Dedifferentiated amniotic fluid mesenchymal stem cell (primary cell): ENCODE results near the gene TRPM3.

Source experiments
- DNase-seq: peaks from one replicate; pipeline ENCODE4 v3.0.0-alpha.2; 2016; ENCODE audit errors: extremely low spot score

TRPM3 gene

DNA sequence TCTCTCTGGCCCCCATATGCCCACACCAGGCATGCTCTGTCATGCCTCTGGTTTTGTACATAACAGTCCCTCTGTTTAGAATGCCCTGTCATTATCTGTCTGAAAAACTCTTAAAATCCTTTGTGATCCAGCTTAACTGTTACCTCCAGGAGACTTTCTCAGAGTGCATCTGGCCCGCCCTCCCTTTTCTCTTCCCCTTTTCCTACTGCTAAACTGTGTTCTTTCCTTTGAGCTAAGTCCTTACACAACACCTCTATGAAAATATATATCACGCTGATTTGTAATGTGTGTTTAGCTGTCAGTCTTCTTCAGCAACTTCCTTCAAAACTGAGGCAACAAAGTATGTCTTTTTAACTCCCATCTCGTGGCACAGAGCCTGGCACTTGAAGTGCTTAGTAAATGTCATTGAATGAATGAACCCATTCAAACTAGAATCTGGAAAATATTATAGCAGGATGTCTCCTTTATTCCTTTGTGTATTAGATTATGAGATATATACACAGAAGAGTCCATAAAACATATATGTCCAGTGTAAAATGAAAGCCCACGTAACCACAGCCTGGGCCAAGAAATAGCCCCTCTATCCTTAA is 540.7 kb downstream of the TRPM3 start:
- no peak for DNase-seq

DNA sequence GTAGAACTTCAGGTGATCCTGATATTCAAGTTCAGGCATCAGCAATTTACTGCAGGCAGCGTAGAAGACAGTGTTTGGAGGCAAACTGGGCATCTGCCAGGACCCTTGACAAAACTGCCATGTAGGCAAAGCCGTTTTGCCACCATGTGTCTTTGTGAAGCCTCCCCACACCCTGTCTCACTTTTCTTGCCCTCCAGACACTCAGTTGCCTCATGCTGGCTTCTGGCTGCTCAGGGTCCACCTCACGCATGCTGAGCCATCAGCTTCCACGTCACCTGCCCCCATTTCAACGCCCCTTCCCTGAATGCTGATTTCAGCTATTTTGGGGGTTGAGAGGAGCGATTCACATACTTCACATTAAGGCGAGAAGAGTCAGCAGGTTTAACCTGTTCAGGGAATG is 541.7 kb downstream of the TRPM3 start:
- DNase-seq: no peak

DNA sequence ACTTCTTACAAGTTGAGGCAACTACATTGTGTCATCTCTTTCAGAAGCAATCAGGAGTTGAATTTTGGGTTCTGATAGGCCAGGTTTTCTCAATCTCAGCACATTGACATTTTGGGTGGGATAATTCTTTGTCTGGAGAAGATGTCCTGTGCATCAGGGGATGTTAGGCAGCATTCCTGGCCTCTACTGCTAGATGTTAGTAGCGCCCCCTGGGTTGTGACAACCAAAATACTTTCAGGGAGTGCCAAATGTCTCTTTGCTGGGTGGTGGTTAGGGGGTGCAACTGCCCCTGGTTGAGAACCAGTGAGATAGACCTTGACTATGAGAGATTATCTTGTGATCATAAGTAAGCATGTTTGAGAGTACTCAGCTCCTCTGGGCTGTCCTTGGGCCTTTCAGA is 542.7 kb downstream of the TRPM3 start:
- DNase-seq: no peak

DNA sequence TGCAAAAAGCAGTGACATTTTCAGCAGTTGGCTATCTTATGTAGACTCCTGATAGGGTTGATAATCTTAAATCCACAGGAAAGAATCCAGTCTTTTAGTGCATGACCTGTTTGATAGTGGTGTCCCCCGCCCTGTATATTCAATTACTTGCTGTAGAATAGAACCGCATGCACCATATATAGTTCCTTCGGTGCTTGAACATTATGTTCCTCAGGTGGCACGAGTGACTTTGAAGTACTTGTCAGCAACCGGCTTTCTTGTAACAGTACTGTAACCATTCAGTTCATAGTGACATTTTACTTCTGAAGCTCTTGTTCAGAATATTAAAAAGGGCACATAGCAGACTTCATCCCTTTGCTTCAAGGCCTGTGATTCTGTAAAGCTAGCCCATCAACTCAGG is 543.8 kb downstream of the TRPM3 start:
- no peak for DNase-seq

- DNase-seq: no peak
Observed at GRCh38 chr9:70576116-70576515, 545.3 kb downstream of the TRPM3 start.

DNA sequence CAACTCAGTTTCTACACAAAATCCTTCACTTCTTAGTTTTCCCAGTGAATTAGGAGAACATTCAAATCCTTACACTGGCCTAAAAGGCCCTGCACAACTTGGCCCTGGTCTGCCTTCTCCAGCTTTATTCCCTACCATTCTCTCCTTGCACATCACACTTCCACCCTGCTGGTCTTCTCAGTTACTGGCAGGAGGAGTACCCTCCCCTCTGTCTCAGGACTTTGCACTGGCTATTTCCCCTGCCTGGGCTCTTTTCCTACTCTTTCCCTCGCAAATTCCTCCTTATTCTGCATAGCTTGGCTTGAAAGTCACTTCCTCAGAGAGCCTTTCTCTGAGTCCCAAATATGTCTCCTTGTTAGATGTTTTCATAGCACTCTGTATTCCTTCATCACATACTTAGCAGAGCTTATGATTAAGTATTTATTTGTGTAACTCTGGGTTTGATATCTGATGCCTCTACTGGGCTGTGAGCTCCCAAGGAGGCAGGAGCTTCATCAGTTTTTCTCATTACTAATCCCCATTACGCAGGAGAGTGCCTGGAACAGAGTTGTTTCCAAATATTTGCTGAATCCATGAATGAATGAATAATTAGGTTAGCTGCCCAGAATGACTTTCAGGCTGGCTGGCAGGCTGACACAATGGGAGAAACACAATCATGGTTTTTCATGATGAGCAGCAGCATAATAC is 547.1 kb downstream of the TRPM3 start:
- no peak for DNase-seq

DNA sequence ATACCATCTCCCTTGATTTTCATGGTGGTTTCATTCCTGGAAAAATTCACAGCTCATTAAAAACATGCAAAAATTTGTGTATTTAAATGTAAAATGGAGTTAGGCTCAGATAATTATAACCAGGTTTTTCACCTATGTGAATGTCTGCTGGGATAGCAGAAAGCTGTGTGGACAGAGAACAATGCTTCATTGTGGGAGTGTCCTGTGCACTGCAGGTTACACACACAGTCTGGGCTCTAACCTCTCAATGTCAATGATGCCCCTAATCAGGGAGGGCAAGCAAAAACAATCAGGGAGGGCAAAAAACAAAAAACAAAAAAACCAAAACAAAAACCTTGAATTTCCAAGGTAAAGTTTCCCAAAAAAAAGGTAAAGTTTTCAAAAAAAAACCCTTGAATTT is 548.1 kb downstream of the TRPM3 start:
- no peak for DNase-seq

GRCh38 chr9:70571258-70571657 is 550.2 kb downstream of the TRPM3 start:
- no peak for DNase-seq

- DNase-seq: no peak
Observed at GRCh38 chr9:70569791-70570190, 551.6 kb downstream of the TRPM3 start.

- DNase-seq: no peak
Observed at GRCh38 chr9:70569070-70569772, 552.2 kb downstream of the TRPM3 start.

DNA sequence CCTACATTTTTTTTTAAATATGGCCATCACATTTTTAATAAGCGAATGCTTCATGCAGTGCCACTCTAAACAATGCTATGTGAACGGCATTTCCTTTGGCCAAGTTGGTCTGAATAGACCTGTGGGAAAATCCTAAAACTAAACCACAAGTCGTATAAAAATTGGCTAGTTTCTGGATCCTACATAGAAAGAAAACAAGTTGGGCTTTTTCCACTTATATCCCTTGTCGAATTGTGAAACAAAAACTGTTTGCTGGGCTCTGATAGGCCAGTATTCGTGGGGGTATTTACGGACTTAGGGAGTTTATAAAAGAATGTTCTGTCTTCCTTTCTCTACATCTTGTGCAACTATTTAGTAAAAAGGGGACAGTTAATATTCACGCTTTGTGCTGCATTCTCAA is 553.9 kb downstream of the TRPM3 start:
- DNase-seq: no peak

- DNase-seq: no peak
Observed at GRCh38 chr9:70566751-70567150, 554.7 kb downstream of the TRPM3 start.

GRCh38 chr9:70566066-70566465 is 555.4 kb downstream of the TRPM3 start:
- DNase-seq: no peak

- no peak for DNase-seq
Observed at GRCh38 chr9:70564468-70565335, 556.7 kb downstream of the TRPM3 start.

DNA sequence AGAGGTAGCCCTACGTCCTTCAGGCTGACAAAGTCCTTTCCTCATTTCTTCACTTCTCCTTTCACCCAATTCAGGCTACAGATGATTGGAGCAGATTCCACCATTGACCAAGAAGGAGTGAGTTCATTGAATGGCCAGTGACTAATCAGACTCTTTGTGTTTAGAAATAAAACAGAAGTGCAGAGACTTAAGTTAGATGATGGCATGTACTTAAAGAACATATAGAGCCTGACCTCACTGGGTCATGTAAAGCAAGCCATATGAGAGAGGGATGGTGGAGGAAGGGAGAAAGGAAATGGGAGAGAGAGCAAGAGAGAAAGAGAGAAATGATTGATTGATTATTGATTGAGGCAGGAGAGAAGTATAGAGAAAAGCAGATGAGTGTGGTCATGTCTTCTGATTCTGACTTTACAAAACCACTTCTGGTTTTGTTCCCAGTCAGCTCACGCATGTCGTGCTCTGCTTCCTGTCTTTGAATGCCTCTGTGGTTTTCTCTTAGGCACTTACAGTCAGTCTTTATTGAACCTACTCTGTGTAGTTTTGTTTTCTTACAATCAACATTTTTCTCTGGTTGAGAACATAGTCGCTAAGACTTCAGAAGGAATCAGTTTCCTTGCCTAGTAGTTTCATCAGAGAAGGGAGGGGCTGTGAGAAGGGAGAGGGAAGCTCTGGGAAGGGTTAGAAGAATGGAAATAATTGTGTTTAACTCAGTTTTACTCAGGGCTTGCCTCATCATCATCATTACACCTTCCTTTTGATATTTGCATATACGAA is 557.8 kb downstream of the TRPM3 start:
- DNase-seq: peak; percentile 95

- no peak for DNase-seq
Observed at GRCh38 chr9:70563010-70563409, 558.4 kb downstream of the TRPM3 start.

DNA sequence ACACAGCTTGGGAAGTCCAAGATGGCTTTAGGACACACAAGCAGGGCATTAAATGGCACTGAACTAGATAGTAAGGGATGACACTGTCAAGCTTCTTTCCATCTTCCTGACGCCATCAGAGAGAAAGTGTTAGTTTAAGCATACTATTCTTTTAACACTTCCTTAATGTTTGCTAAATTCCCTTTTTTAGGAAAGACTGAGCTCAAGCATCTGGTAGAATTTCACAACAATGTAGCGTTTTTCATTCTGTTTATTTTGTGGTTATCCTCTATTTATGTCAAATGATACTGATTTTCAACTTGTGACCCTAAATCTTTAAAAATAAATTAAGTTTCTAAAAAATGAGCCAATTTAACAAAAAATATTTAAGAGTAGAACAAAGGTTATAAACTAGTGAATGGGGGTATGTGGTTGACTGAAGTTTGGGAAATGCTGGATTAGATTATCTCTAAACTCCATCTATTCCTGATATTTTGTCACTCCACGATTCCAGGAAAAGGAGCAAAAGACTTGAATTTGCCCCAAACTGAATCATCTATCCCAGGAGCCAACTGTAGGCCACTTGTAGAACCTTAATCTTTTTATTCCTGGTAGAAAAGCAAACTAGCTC is 559.5 kb downstream of the TRPM3 start:
- DNase-seq: no peak

- DNase-seq: no peak
Observed at GRCh38 chr9:70561111-70561510, 560.3 kb downstream of the TRPM3 start.

DNA sequence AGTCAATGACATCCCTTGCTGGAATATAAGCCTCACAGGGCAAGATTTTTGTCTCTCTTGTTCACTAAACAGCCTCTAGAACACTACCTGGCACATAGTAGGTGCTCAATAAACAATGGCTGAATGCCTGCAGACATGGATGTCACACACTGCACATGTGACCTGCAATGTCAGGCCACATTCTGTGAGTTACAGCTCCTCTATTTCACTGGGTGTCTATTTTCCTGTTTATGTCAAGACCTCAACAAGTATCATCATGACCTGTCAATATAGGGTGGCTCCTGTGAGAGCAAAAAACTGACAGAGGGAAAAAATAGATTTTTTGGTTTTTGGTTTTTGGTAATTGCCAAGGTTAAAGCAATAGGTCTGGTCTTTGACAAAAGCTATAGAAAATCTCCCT is 562.3 kb downstream of the TRPM3 start:
- DNase-seq: no peak

GRCh38 chr9:70557661-70558369 is 563.6 kb downstream of the TRPM3 start:
- no peak for DNase-seq
